OCI-LY7 (cell line): ENCODE measurements around the gene NFIA.

Experiments used
- EZH2phosphoT487 ChIP-seq: fragments of 200-600 bp; sonication (generic); IDR thresholded peaks from 2 replicates; pipeline ENCODE4 v1.6.1; 2018; ENCODE audit warnings: low read depth, borderline replicate concordance, mild to moderate bottlenecking, mixed run types, antibody characterized with exemption, low read length, moderate library complexity, mixed read lengths
- TF ChIP-seq, protein P1 (sequence below): fragments of 200-600 bp; sonication (generic); conservative IDR thresholded peaks from 2 replicates; pipeline ENCODE4 v1.5.1; 2014; ENCODE audit warnings: mild to moderate bottlenecking, antibody characterized with exemption, low read length, moderate library complexity, mixed read lengths

GRCh38 chr1:61334718-61335589, 252.6 kb downstream of the NFIA start:
- TF ChIP-seq, protein P1, sequence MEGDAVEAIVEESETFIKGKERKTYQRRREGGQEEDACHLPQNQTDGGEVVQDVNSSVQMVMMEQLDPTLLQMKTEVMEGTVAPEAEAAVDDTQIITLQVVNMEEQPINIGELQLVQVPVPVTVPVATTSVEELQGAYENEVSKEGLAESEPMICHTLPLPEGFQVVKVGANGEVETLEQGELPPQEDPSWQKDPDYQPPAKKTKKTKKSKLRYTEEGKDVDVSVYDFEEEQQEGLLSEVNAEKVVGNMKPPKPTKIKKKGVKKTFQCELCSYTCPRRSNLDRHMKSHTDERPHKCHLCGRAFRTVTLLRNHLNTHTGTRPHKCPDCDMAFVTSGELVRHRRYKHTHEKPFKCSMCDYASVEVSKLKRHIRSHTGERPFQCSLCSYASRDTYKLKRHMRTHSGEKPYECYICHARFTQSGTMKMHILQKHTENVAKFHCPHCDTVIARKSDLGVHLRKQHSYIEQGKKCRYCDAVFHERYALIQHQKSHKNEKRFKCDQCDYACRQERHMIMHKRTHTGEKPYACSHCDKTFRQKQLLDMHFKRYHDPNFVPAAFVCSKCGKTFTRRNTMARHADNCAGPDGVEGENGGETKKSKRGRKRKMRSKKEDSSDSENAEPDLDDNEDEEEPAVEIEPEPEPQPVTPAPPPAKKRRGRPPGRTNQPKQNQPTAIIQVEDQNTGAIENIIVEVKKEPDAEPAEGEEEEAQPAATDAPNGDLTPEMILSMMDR, result no peak
- no peak for TF ChIP-seq EZH2phosphoT487
